Sciatic nerve (tissue), 2 donors: ENCODE measurements around the gene RAD51B. TPM values are rescaled to one million over a fixed set of nuclear protein-coding genes. Genes with fewer than 3 reads are reported as not detected.

Experiments
- ATAC-seq: fragments of 200-7000 bp; cut with Tn5 transposase; one replicate; pipeline ENCODE4 v1.9.1; 2020; ENCODE audit warnings: mild to moderate bottlenecking, moderate library complexity
- DNase-seq: peaks from one replicate; pipeline ENCODE4 v3.0.0-alpha.2; 2020; ENCODE audit warnings: low spot score
- intact Hi-C: fragments of 100-400 bp; cut with DNase I; formaldehyde crosslinking; loops from one replicate; pipeline ENCODE4 v1.14.2; 2022
- total RNA-seq: library from RNA; stranded (reverse); fragmentation: NEBNext Ultra II Directional; extraction: Animal tissue kit (Norgen Biotek cat#: 25700); gene quantifications from one replicate; pipeline ENCODE4 v1.2.1, GENCODE V29; 2021
- donor health status: DM: no; HTN: no; CAD: no.
- donor health status: DM: no; HTN: no; CAD: no.

The RAD51B gene
- total RNA-seq, 1 donor from 2014 or later = 30.4 TPM

- intact Hi-C loops = loop anchor here (10.0 kb wide), 1 partner anchor 121 kb away; no protein-coding TSS in a partner anchor
- DNase-seq (no peak), ATAC-seq (peak; percentile 51)
Measured at GRCh38 chr14:68403191-68404145, 583.9 kb downstream of the RAD51B start.

DNA sequence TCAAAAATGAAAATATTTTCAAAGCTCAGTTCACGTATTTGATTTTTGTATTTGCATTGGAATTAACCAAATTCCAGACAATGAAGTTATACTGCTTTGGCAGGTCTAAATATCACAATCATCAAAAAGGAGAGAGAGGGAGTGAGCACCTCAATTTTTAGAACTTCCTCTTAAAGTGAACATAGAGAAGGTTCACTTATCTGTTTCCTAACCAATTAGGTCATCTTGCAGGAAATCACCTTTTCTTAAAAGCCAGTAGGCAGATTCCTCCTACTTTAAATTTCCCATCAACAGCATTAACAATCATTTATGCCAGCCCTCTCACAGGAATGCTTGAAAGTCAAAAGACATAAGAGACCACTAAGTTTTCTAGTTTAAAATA is 584.6 kb downstream of the RAD51B start:
- intact Hi-C loops = loop anchor here (10.0 kb wide), 1 partner anchor 121 kb away; no protein-coding TSS in a partner anchor
- ATAC-seq (no peak), DNase-seq (no peak)

- intact Hi-C loops = loop anchor here (10.0 kb wide), 1 partner anchor 120 kb away; no protein-coding TSS in a partner anchor
- no peak for DNase-seq
- no peak for ATAC-seq
Measured at GRCh38 chr14:68404652-68405183, 585.1 kb downstream of the RAD51B start.

GRCh38 chr14:68405961-68406360 is 586.4 kb downstream of the RAD51B start:
- DNase-seq = no peak
- intact Hi-C loops = loop anchor here (10.0 kb wide), 1 partner anchor 119 kb away; no protein-coding TSS in a partner anchor
- no peak for ATAC-seq

DNA sequence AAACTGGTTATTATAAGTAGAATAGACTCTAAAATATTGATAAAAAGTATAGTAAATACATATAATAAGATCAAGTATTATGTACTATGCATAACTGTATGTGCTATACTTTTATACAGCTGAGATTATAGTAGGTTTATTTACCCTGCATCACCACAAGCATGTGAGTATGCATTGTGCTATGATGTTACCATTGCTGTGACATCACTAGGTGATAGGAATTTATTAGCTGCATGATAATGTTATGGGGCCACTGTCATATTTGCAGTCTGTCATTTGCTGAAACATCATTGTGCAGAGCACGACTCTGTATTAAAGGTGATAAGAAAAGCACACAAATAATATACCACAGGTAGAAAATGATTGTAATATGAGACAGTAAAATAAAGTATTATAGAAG is 587.7 kb downstream of the RAD51B start:
- ATAC-seq (no peak), DNase-seq (no peak)
- intact Hi-C loops = loop anchor here (10.0 kb wide), 1 partner anchor 118 kb away; no protein-coding TSS in a partner anchor

- ATAC-seq = no peak
- intact Hi-C loops = loop anchor here (10.0 kb wide), 1 partner anchor 117 kb away; no protein-coding TSS in a partner anchor
Measured at GRCh38 chr14:68407825-68408224, 588.2 kb downstream of the RAD51B start.

GRCh38 chr14:68408680-68409079 is 589.1 kb downstream of the RAD51B start:
- intact Hi-C loops = loop anchor here (10.0 kb wide), 1 partner anchor 116 kb away; no protein-coding TSS in a partner anchor
- DNase-seq (no peak), ATAC-seq (peak; percentile 62)

More at GRCh38 chr14:68407825-68408224, 588.2 kb downstream of the RAD51B start:
- DNase-seq = no peak

DNA sequence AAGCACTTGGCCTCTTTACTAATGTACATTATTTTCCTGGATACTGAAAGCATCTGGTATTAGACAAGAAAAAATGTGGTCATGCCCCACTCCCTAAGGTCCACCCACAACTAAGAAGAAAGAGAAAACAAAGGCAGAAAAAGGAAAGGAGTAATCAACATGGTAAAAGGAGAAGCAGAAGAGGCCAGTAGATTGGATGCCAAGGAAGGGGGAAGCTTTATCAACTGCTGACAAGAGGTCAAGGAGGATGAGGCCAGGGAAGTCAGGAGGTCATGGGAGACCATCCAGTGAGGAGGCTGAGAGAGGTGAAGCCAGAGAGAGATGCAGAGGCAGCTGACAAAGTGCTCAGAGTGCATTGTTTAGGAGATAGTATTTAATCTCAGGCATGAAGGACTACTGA is 589.8 kb downstream of the RAD51B start:
- intact Hi-C loops = loop anchor here (10.0 kb wide), 1 partner anchor 115 kb away; no protein-coding TSS in a partner anchor
- ATAC-seq = peak; percentile 70
- DNase-seq = no peak

DNA sequence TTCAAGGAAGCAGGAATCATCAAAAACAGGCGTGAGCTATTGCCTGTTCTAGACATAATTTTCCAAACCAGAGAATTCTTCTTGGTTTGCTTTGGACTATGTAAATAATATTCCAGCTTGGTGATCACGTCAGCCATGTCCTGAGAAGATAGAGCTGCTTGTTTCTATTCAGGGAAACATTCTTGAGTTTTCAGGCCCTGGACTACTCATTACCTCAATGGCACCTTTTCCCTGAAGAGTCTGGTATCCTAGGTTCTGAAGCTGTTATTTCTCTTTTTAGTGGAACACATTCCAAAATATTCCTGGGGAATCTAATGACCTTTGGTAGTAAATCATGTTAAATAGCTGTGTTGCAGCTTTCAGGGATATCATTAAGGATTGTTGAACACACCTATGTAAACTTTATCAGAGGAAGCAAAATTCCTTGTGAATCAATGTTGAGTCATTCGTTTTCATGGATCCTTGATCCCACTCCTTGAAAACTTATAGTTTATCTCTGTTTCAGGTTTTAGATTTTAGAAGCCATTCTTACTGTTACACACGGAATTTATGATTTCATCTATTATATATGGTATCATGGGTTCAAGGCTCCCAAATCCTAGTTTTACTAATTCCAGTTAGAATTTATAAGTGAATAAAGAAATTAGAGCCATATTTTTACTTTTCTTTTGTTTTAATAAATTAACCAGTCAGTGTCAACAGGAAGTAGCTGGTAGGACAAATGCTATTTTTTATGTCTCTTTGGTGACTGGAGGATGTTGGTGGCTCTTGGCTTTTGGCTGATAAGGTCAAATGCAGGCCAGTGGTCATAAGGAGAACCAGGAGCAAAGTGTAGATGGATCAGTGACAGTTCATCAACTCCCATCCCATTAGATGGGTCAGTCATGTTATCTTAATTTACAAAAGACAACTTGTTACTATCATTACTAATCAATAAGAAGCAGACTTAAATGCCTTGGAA is 593.2 kb downstream of the RAD51B start:
- no peak for ATAC-seq
- no peak for DNase-seq
- intact Hi-C loops = no loop called here

GRCh38 chr14:68413509-68413908 is 593.9 kb downstream of the RAD51B start:
- no peak for DNase-seq
- intact Hi-C loops = no loop called here
- no peak for ATAC-seq

DNA sequence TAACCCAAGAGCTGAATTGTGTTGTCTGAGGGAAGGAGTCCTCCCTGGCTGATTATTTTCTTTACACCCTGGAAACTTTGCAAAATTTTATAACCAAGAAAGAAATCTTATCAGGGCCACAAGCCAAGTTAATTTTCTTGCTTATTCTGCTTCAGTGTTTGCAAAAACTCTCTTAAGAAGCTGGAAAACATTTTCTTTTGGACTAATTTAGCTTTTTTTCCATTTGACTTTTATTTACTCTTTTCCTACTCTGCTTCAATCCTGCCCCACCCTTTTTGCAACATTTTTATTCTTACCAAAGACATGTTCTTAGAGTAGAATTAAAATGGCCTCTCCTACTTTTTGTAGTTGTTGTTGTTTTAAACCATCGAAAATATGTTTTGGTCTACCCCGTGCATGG is 594.5 kb downstream of the RAD51B start:
- peak; percentile 43 for ATAC-seq
- intact Hi-C loops = no loop called here
- DNase-seq = no peak

DNA sequence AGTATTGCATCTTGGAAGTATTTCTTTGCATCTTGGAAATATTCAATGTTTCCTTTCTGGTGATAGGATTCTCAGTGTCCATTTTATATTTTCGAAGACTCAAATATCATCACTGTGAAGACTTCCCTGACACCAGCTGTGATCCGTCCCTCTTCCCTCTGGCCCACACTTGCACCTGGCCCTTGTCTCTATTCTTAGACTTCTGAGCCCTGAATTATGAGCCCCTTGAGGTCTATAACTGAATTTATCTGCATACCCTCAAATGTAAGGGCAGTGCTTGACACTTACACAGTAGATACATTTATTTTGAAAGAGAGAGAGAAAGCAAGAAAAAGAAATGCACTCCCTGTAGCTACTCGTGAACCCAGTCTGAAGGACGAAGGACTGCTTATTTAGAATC is 596.6 kb downstream of the RAD51B start:
- intact Hi-C loops = no loop called here

GRCh38 chr14:68417009-68417650 is 597.6 kb downstream of the RAD51B start:
- ATAC-seq (no peak), DNase-seq (no peak)
- intact Hi-C loops = no loop called here

More for the DNA sequence above, 596.6 kb downstream of the RAD51B start:
- ATAC-seq (no peak), DNase-seq (no peak)

DNA sequence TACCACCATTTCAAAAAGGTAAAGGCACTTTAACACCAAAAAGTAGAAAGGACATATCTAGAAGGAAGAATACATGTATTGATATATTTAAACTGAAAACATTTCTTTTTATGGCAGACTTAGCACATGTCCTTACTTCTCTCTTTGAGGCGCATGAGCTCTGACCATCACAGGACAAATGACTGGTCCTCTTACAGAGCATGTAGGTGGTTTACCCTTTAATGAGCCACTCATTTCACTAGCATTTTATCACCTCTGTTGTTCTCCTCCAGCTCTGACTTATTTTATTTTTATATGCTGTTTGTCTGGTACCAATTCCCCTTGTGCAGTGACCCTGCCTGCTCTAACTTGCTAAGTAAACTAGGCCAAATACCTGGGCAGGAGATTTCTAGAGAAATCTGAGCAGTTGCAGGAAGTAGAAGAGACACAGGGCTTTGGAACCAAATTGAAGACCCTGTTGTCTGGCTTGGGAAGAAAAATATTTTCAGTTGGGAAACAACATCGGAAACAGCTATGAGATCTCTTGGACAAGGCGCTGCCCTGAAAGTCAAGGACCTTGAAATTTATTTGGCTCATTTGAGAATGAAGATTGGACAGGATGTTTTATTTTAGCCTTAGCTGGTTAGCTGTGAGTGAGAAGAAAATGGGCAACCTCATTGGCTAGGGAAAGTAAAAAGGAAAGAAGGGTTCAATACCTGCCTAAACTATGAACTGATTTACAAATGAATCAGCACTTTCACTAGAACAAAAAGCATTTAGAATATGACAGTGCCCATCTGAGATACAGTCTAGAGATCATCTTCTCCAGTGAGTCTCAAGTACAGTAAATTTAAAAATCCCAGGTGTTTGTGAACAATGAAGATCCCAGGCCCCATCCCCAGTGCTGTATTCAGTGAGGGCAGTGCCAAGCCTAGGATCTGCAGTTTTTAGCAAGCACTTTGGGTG is 598.9 kb downstream of the RAD51B start:
- DNase-seq (no peak), ATAC-seq (no peak)
- intact Hi-C loops = no loop called here

GRCh38 chr14:68420350-68420749 is 600.8 kb downstream of the RAD51B start:
- intact Hi-C loops = no loop called here
- DNase-seq (no peak), ATAC-seq (no peak)

- DNase-seq = no peak
- intact Hi-C loops = no loop called here
Measured at GRCh38 chr14:68421116-68421515, 601.5 kb downstream of the RAD51B start.

DNA sequence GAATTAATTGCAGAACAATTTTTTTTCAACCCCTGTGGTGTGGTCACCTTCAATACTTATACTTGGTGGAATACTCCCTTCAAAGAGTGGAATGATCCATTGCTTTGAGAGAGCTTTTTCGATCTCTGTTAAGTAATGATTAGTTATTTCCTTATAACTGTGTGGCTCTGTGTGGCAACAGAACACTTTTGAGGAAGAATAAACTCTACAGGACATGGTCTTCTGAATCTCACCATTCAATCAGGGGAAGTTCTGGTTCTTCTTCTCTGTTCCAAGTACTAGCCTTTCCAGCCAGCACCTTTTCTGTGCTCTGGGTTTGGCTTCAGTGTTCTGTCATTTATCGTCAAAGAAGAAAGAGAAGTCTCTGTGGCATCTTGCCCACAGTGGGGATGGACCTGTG is 604.1 kb downstream of the RAD51B start:
- intact Hi-C loops = no loop called here
- no peak for DNase-seq
- no peak for ATAC-seq

More at GRCh38 chr14:68421116-68421515, 601.5 kb downstream of the RAD51B start:
- ATAC-seq = no peak
